ENCODE measurements around the gene EXOSC2.

GRCh38 chr9:130732793-130733221 is 39.2 kb downstream of the EXOSC2 start:
- TF ChIP-seq EZH2phosphoT487 (IDR thresholded peaks at IDR 0.05; ENCODE audit: unreplicated experiment): no peak
- TF ChIP-seq CTCF (conservative IDR thresholded peaks at IDR 0.05; ENCODE audit: low read depth in 2 of 2): no peak
- TF ChIP-seq EZH2 (IDR thresholded peaks at IDR 0.05; ENCODE audit: low read depth, unreplicated experiment): no peak

All from GM23338 (cell line).